HG03460 (cell line): ENCODE data around the gene PRAMEF10.
"Not testable (repeated sequence)": the region's sequence is repeated elsewhere in the genome, so short reads cannot be mapped to it uniquely, and the experiment has no call there.

Experiments used
- ATAC-seq: cut with Tn5 transposase; IDR thresholded peaks from one replicate; pipeline ENCODE4 v1.9.1; 2021; ENCODE audit not compliant: unreplicated experiment

The PRAMEF10 gene, protein sequence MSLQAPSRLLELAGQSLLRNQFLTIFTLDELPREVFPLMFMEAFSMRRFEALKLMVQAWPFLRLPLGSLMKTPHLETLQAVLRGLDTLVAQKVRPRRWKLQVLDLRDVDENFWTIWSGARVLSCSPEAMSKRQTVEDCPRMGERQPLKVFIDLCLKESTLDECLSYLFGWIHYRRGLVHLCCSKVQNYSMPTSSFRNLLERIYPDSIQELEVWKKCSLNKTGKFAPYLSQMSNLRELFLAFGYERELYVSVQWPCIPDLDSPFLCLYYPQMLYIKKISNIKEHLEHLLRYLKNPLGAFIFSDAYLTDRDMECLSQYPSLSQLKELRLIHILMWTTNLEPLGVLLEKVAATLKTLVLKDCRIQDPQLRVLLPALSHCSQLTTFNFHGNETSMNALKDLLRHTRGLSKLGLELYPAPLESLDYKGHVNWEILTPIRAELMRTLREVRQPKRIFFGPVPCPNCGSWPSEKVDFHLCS

DNA sequence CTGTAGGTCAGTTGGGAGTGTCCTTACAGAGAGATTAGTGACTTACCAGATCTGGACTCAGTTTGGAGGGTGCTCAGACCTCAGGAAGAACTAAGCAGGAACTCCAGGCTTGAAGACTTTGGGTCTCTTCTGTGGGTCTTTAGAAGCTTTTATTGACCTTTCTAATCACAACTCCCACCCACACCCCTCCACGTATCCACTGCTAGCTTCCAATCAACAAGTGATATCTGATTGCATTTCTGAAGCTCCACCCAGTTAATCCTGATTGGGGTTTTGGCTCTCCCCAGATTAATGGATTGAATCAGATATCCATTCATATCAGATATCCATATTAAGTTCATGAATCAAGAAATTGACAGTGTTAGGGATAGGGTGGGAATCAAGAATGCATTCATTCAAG, at the start of gene PRAMEF10:
PRAMEF10 (minus strand) TSS at position 101 of the 400 bp plus-strand sequence. CDS start 2,423 bp downstream, outside the sequence.
- ATAC-seq, result not testable (repeated sequence)

DNA sequence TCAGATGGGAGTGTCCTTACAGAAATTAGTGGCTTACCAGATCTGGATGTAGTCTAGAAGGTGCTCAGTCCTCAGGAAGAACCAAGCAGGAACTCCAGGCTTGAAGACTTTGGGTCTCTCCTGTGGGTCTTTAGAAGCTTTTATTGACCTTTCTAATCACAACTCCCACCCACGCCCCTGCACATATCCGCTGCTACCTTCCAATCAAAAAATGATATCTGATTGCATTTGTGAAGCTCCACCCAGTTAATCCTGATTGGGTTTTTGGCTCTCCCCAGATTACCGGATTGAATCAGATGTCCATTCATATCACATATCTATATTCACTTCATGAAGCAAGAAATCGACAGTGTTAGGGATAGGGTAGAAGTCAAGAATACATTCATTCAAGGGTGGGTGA, 49.4 kb upstream of the PRAMEF10 start, which contains the start of gene PRAMEF6:
PRAMEF6 (minus strand) TSS at position 101 of the 400 bp plus-strand sequence. CDS start 5,062 bp downstream, outside the sequence.
- not testable (repeated sequence) for ATAC-seq

DNA sequence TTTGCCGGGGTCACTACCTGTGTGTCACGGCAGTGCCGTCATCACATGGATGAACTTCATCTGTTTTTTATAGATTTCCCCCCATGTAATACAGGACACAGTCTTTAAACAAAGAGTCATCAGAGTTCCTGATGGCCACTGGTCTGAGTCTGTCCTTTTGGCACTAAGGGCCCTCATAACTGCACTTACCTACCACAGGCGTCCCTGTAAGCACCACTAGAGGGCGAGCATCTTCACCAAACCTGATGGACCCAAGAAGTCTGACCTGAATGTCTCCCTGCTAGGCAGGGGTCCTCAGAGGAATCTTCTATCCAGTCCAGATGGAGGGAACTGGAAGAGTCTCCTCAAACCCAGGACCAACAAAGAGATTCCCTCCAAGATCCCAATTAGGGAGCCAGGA, 26.3 kb upstream of the PRAMEF10 start:
- ATAC-seq, result not testable (repeated sequence)

DNA sequence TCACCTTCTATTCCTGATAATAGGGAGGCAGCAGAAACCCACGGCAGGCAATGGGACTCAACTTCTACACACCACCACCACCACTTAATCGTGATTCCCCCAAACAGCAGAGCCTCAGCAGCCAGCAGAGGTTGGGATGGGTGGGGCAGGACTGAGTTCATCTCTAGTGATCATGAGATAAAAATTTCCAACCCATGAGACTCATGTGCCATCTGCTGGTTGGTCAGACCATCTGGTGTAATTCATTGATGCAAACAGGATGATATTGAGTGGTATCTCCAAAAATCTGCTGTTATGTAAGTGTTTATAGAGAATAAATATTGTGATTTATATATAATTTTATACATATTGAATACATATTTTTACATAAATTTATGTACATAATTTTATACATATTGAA, 23.7 kb upstream of the PRAMEF10 start:
- not testable (repeated sequence) for ATAC-seq

DNA sequence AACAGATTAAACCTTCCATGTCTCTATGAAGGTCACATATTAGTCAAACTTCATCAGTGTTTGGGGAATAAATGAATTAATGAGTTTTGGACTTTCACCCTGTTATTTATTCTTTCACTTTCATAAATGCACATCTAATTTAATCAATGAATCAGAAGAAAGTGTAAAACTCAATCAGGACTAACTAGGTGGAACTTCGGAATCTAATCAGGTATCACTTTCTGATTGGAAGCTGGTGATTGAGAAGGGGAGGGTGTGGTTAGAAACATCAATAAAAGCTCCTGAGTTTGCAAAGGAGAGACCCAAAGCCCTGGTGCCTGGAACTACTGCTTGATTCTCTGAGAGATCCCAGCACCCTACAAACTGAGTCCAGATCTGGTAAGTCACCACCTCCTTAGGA, 18.2 kb upstream of the PRAMEF10 start, which contains the start of gene PRAMEF7:
PRAMEF7 (plus strand) TSS at position 301 of the 400 bp plus-strand sequence. CDS start 1,083 bp downstream, outside the sequence.
- not testable (repeated sequence) for ATAC-seq

DNA sequence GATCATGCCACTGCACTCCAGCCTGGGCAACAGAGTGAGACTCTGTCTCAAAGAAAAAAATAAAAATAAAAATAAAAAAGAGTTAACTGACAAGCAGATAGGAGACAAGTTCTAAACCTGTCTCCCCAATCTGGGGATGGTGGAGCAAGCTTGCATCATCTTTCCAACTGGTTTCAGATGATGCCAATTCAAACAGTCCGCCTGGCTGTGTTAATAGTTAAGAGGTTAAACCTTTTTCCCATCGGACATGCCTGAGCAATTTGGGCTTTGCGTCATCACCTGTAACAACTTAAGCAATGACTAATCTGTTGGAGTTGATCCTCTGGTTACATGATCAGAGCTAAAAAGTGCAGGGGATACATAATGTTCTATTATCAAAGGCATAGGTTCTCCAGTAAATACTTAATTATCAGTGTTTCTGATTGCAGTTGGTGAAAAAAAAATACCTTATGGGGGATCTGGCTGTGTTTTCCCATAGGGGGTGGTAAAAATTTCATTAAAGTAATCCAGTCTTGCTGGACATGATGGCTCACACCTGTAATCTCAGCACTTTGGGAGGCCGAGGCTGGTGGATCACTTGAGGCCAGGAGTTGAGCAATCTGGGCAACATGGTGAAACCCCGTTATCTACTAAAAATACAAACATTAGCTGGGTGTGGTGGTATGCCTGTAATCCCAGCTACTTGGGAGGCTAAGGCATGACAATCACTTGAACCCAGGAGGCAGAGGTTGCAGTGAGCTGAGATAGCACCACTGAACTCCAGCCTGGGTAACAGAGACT, 5.9 kb upstream of the PRAMEF10 start:
- not testable (repeated sequence) for ATAC-seq

DNA sequence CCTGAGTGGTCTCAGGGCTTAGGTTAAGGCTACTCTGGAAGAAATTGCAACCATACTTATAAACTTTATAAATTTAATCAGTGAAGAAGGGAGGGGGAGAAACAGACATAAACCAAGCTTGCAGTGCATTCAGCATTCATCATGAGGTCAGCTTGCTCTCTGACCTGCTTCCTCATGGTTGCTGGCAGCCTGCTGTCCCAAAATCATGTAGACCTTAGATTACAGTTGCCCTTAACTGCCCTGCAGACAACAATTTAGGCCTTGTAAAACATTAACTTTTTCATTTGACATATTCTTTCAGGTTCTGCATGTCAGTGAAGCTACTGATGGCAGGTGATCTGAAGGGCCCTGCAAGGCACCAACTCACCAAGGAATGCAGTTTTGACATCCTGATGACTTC, 1.1 kb upstream of the PRAMEF10 start:
- ATAC-seq, result not testable (repeated sequence)

DNA sequence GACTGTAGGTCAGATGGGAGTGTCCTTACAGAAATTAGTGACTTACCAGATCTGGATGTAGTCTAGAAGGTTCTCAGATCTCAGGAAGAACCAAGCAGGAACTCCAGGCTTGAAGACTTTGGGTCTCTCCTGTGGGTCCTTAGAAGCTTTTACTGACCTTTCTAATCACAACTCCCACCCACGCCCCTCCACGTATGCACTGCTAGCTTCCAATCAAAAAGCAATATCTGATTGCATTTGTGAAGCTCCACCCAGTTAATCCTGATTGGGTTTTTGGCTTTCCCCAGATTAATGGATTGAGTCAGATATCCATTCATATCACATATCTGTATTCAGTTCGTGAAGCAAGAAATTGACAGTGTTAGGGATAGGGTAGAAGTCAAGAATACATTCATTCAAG, 12.0 kb downstream of the PRAMEF10 start, which contains the start of gene PRAMEF4:
PRAMEF4 (minus strand) TSS at position 101 of the 400 bp plus-strand sequence. CDS start 2,807 bp downstream, outside the sequence.
- not testable (repeated sequence) for ATAC-seq

DNA sequence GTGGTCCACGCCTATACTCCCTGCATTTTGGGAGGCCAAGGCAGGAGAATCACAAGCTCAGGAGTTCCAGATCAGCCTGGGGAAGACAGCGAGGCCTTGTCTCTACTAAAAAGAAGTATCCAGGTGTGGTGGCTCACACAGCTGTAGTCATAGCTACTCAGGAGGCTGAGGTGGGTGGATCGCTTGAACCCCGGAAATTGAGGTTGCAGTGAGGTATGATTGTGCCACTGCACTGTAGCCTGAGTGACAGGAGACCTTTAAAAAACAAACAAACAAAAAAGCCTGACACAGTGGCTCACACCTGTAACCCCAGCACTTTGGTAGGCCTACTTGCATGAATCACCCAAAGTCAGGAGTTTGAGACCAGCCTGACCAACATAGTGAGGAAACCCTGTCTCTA, 19.6 kb downstream of the PRAMEF10 start:
- not testable (repeated sequence) for ATAC-seq

DNA sequence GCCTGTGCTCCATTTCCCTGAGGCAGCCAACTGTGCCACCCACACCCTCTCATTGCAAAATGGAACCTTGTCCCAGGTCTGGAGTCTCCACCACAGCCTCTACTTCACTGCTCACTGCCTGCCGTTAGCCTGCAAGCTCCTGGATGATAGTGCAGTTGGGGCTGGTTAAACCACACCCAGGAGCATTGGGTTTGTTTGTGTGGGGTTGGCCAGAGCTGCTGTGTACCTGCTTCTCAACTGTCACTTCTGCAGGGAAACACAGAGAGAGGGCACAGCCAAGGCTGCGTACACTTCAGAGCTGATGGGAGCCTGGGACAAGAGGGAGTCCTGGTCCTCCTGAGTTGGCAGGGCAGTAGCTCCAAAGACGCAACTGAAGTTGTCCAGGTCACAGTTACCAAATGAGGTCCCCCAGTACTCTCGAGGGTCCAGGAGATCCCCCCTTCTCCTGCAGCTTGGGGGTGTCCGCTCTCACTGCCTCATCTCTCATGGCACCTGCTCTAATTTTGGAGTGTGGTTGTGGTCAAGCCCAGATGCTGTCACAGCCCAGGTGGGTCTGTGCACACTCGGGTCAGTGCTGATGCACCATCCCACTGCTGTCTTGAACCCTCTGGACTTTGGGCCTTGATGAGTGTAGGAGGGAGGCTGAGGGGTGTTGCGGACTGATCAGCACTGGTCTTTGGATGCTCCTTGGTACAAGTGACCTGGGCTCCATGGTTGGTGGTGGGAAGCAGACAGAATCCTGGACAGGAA, 34.8 kb downstream of the PRAMEF10 start:
- not testable (repeated sequence) for ATAC-seq

DNA sequence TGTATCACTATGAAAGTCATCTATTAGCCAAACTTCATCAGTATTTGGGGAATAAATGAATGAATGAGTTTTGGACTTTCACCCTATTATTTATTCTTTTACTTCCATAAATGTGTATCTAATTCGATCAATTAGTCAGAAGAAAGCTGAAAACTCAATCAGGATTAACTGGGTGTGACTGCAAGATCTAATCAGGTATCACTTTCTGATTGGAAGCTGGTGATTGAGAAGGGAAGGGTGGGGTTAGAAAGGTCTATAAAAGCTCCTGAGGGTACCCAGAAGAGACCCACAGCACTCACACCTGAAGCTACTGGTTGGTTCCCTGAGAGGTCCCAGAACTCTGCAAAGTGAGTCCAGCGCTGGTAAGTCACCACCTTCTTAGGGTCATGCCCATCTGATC, 41.3 kb downstream of the PRAMEF10 start, which contains the start of gene PRAMEF2:
PRAMEF2 (plus strand) TSS at position 301 of the 400 bp plus-strand sequence. CDS start 1,924 bp downstream, outside the sequence.
- not testable (repeated sequence) for ATAC-seq

DNA sequence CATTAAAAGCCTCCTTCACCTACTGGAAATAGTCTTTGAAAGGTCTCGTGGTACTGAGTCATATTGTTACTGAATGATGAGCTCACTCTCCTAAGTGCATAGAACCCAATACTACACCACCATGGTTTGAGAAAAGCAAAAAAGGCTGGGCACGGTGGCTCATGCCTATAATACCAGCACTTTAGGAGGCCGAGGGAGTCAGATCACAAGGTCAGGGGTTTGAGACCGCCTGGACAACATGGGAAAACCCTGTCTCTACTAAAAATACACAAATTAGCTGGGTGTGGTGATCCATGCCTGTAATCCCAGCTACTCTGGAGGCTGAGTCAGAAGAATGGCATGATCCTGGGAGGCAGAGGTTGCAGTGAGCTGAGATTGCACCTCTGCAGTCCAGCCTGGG, 46.3 kb downstream of the PRAMEF10 start:
- ATAC-seq, result no peak

DNA sequence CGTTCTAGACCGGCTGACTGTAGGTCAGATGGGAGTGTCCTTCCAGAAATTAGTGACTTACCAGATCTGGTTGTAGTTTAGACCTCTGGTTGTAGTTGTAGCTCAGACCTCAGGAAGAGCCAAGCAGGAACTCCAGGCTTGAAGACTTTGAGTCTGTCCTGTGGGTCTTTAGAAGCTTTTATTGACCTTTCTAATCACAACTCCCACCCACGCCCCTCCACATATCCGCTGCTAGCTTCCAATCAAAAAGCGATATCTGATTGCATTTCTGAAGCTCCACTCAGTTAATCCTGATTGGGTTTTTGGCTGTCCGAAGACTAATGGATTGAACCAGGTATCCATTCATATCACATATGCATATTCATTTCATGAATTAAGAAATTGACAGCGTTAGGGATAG, 49.5 kb downstream of the PRAMEF10 start, which contains the start of gene HNRNPCL1:
HNRNPCL1 (minus strand) TSS at position 101 of the 400 bp plus-strand sequence. CDS start 431 bp downstream, outside the sequence.
- not testable (repeated sequence) for ATAC-seq
